Upper lobe of left lung (tissue), 6 donors: Measurements from ENCODE around the gene NRAS. TPM values are rescaled to one million over a fixed set of nuclear protein-coding genes. Genes with fewer than 3 reads are reported as not detected.

Source experiments
- ATAC-seq, 2 donors: fragments of 200-7000 bp; cut with Tn5 transposase; one replicate each; pipeline ENCODE4 v1.9.1; 2022; ENCODE audit warnings: mild to moderate bottlenecking in 2 of 2, moderate library complexity in 2 of 2; ENCODE audit not compliant: low FRiP score in 2 of 2
- DNase-seq, 2 donors: peaks; one replicate each; pipeline ENCODE4 v3.0.0-alpha.2; 2019 to 2020
- H3K27ac ChIP-seq, 4 donors: fragments of 200-600 bp; sonication (generic); one replicate each; pipeline ENCODE4 v1.5.1; 2016 to 2019
- H3K27me3 ChIP-seq, 4 donors: fragments of 200-600 bp; sonication (generic); one replicate each; pipeline ENCODE4 v1.5.1; 2017 to 2019
- H3K36me3 ChIP-seq, 4 donors: fragments of 200-600 bp; sonication (generic); one replicate each; pipeline ENCODE4 v1.5.1; 2016 to 2019
- H3K4me1 ChIP-seq, 4 donors: fragments of 200-600 bp; sonication (generic); one replicate each; pipeline ENCODE4 v1.5.1; 2018 to 2019
- H3K4me3 ChIP-seq, 4 donors: fragments of 200-600 bp; sonication (generic); one replicate each; pipeline ENCODE4 v1.5.1; 2017 to 2019; ENCODE audit warnings: mild to moderate bottlenecking in 2 of 4, moderate library complexity in 1 of 4
- H3K9me3 ChIP-seq, 4 donors: fragments of 200-600 bp; sonication (generic); one replicate each; pipeline ENCODE4 v1.5.1; 2018 to 2019
- EP300 ChIP-seq, 4 donors: sonication (generic); formaldehyde crosslinking; IDR thresholded peaks; one replicate each; pipeline ENCODE4 v1.5.1; 2017; ENCODE audit warnings: antibody characterized with exemption in 4 of 4, control low read depth in 2 of 4
- POLR2A ChIP-seq, 4 donors: fragments of 450-650 bp; IDR thresholded peaks; one replicate each; pipeline ENCODE4 v1.5.1; 2016 to 2017; ENCODE audit warnings: antibody characterized with exemption in 4 of 4, mild to moderate bottlenecking in 2 of 4
- POLR2AphosphoS5 ChIP-seq, 2 donors: sonication (generic); formaldehyde crosslinking; IDR thresholded peaks; one replicate each; pipeline ENCODE4 v1.5.1; 2017; ENCODE audit warnings: antibody characterized with exemption in 2 of 2
- WGBS, 2 donors: methylation state at CpG; one replicate each; pipeline ENCODE4 v1.1.5; 2017 to 2018; 5-methylcytosine and 5-hydroxymethylcytosine counted together
- total RNA-seq, 6 donors: library from RNA; depleted of rRNA in 4 of 6; stranded (reverse); fragments of >200 nt in 4 of 6; gene quantifications; one replicate each; pipeline versions ENCODE4 v1.1.0 to v1.2.1, GENCODE V29; 2016 to 2021
- TF ChIP-seq, protein P1 (sequence below), 6 experiments: fragments of 450-650 bp in 4 of 6; fragments of 200-600 bp in 2 of 6; sonication (generic) in 2 of 6; IDR thresholded peaks; one replicate each; pipeline ENCODE4 v1.5.1; 2016 to 2019; ENCODE audit warnings: antibody characterized with exemption in 6 of 6
- donor health status: DM: no; HTN: no; CAD: no; lungs with moderate emphysema.
- donor health status: DM: no; HTN: yes; CAD: no; lungs with severe emphysema.

The NRAS gene
- total RNA-seq, 6 donors from 2014 or later: 11.5 to 36.6 (median 25.4) TPM

DNA sequence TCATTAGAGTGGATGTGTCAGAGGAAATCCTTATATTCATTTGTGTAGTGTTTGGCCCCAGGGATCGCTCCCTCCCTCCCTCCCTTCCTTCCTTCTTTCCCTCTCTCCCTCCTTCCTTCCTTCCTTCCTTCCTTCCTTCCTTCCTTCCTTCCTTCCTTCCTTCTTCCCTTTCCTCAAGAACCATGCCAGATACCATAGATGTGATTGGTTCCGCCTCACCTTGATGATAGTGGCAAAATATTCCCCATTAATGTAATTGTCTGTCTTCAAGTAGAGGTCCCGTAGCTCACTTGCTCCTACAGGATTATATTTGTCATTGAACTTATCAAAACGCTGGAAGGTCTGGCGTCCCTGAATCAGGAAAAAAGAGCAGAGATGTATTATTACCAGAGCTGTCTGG, 38.9 kb downstream of the NRAS start:
- WGBS, 2 donors: 77 to 81% methylated on average over 5 of the region's 5 CpGs
- H3K9me3 ChIP-seq: no peaks in the 10 kb centered on the region
- no peak overlapping the region for H3K4me3 ChIP-seq
- ATAC-seq (no peak), DNase-seq (no peak)
- H3K36me3 ChIP-seq: no peaks in the 10 kb centered on the region
- no peak overlapping the region for H3K27ac ChIP-seq
- TF ChIP-seq EP300 (IDR thresholded peaks at IDR 0.05) (no peak), POLR2AphosphoS5 (IDR thresholded peaks at IDR 0.05) (no peak), POLR2A (IDR thresholded peaks at IDR 0.05) (no peak)
- TF ChIP-seq, protein P1, sequence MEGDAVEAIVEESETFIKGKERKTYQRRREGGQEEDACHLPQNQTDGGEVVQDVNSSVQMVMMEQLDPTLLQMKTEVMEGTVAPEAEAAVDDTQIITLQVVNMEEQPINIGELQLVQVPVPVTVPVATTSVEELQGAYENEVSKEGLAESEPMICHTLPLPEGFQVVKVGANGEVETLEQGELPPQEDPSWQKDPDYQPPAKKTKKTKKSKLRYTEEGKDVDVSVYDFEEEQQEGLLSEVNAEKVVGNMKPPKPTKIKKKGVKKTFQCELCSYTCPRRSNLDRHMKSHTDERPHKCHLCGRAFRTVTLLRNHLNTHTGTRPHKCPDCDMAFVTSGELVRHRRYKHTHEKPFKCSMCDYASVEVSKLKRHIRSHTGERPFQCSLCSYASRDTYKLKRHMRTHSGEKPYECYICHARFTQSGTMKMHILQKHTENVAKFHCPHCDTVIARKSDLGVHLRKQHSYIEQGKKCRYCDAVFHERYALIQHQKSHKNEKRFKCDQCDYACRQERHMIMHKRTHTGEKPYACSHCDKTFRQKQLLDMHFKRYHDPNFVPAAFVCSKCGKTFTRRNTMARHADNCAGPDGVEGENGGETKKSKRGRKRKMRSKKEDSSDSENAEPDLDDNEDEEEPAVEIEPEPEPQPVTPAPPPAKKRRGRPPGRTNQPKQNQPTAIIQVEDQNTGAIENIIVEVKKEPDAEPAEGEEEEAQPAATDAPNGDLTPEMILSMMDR (IDR thresholded peaks at IDR 0.05): no peak
- no peaks in the 10 kb centered on the region for H3K27me3 ChIP-seq
- H3K4me1 ChIP-seq: no peaks in the 10 kb centered on the region

DNA sequence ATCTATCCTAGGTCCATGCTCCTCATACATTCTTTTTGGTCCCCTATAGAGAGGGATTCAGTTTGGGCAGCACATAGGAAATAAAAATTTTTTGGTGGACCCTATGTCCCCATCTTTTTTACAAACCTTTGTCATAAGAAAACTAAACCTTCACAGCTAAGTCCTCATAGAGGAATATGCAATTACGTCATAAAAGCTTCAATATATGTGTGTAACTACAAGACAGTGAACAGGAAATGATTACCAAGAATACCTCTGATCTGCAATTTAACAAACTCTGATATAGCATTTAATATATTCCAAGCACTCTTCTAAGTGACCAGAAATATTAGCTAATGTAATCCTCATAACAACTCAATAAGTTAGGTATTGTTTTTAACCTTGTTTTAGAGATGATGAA, 40.5 kb downstream of the NRAS start:
- Histone ChIP-seq H3K4me3 (no peak overlapping the region), H3K4me1 (peaks cover 0 to 5% (median 1%) of the 10 kb centered on the region in 4 donors), H3K9me3 (no peaks in the 10 kb centered on the region), H3K27me3 (no peaks in the 10 kb centered on the region), H3K27ac (no peak overlapping the region), H3K36me3 (no peaks in the 10 kb centered on the region)
- ATAC-seq (no peak), DNase-seq (no peak)
- TF ChIP-seq, protein P1 (IDR thresholded peaks at IDR 0.05): no peak
- 83 to 84% methylated on average over 1 of the region's 1 CpG for WGBS, 2 donors

DNA sequence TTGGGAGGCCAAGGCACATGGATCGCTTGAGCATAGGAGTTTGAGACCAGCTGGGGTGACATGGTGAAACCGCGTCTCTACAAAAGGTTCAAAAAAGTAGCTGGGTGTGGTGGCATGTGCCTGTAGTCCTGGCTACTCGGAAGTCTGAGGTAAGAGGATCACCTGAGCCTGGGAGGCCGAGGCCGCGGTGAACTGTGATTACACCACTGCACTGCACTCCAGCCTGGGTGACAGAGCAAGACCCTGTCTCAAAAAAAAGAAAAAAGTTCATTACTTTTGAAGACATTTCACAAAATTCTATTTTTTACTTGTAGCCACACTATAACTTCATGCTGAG, 44.7 kb downstream of the NRAS start:
- Histone ChIP-seq H3K27ac (peak overlapping the region in 1 of 4 donors; percentile 32), H3K4me1 (peaks cover 0 to 21% (median 8%) of the 10 kb centered on the region in 4 donors), H3K27me3 (no peaks in the 10 kb centered on the region), H3K4me3 (no peak overlapping the region), H3K9me3 (no peaks in the 10 kb centered on the region), H3K36me3 (no peaks in the 10 kb centered on the region)
- TF ChIP-seq POLR2A (IDR thresholded peaks at IDR 0.05) (no peak), POLR2AphosphoS5 (IDR thresholded peaks at IDR 0.05) (no peak), EP300 (IDR thresholded peaks at IDR 0.05) (no peak)
- TF ChIP-seq, protein P1 (IDR thresholded peaks at IDR 0.05): no peak
- ATAC-seq (no peak), DNase-seq (peak; percentile 6 to 53)
- 69 to 77% methylated on average over 7 of the region's 7 CpGs for WGBS, 2 donors

DNA sequence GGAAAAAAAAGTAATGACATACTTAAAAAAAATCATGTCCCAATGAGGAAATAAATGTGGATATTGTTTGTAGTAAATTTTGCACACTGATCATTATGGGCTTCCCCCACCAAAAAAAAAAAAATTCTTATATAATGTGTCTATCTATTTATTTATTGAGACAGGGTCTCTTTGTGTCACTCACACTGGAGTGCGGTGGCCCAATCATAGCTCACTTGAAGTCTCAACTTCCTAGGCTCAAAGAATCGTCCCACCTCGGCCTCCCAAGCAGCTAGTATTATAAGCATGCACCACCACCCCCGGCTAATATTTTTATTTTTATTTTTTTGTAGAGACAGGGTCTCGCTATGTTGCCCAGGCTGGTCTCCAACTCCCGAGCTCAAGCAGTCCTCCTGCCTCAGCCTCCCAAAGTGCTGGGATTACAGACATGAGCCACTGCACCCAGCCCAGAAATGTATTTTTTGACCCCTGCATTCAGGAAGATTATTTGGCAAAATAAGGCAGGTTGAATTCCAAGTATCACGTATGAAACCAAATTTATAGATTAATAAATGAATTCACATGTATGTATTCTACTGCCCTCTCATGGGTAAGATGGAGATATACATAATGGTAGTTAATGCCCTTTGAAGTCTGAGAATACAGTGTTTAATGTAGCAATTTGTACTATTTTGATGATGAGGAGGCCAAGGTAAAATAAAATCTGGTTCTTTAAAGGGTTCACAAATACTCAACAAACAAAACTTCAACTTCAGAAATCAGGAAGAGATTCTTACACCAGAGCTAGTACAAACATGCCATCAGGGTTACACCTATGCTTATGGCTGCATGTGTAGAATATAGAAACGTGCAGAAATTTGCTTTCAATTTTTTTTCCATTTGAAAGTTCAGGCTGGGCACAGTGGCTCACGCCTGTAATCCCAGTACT, 45.3 kb downstream of the NRAS start:
- Histone ChIP-seq H3K9me3 (no peaks in the 10 kb centered on the region), H3K36me3 (no peaks in the 10 kb centered on the region), H3K4me1 (peaks cover 0 to 21% (median 8%) of the 10 kb centered on the region in 4 donors), H3K27ac (peak overlapping the region in 3 of 4 donors; percentile 82 to 90 (median 87)), H3K27me3 (no peaks in the 10 kb centered on the region), H3K4me3 (peak overlapping the region in 3 of 4 donors; percentile 61 to 86 (median 77))
- TF ChIP-seq, protein P1 (IDR thresholded peaks at IDR 0.05): peak in 3 of 6 experiments; percentile 21 to 29 (median 28)
- no peak for TF ChIP-seq POLR2AphosphoS5 (IDR thresholded peaks at IDR 0.05)
- ATAC-seq: no peak
- 59 to 69% methylated on average over 9 of the region's 9 CpGs for WGBS, 2 donors
- DNase-seq: no peak
